ENCODE results near the gene PDCL3.

Gene PDCL3

DNA sequence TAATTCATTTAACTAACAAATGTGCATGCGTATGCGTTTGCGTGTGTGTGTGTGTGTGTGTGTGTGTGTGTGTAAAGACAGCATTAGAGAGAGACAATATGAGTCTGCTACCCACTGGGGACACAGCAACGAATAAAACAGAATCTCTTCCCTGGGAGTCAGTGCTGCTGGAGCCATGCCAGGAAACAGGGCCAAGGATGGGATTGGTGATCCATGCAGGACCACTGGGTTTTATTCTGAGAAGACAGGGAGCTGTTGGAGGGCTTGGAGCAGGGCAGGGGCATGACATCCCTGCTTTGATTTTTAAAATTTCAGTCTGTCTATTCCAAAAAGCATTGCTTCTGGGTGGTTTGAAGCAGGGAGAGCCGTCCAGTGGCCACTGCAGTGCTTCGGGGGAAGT lies 62.9 kb downstream of the PDCL3 start:
- no peak for TF ChIP-seq POLR2A (IDR thresholded peaks at IDR 0.05; ENCODE audit: low read depth, low read length)
- DNase-seq (ENCODE audit: insufficient read length, low spot score) (no peak), FAIRE-seq (no peak)

All from H54 (cell line).